Testis (tissue), 2 donors: Measurements from ENCODE around the gene C3orf20.

Experiments used
- CTCF ChIP-seq, 3 experiments: fragments of 450-650 bp in 2 of 3; fragments of 200-600 bp in 1 of 3; sonication (generic) in 1 of 3; IDR thresholded peaks; one replicate each; pipeline ENCODE4 v1.5.1; 2016 to 2019; ENCODE audit warnings: antibody characterized with exemption in 3 of 3, mild to moderate bottlenecking in 2 of 3, moderate library complexity in 1 of 3
- POLR2A ChIP-seq: fragments of 450-650 bp; IDR thresholded peaks from one replicate; pipeline ENCODE4 v1.6.1; 2017; ENCODE audit warnings: antibody characterized with exemption, mild to moderate bottlenecking, moderate library complexity

GRCh38 chr3:14680115-14680514 lies 5.2 kb downstream of the C3orf20 start:
- no peak for TF ChIP-seq POLR2A
- no peak for TF ChIP-seq CTCF (IDR thresholded peaks at IDR 0.05)
